GM12864 (cell line): ENCODE measurements around the gene ARL6IP4.
"Not testable (repeated sequence)": the region's sequence is repeated elsewhere in the genome, so short reads cannot be mapped to it uniquely, and the experiment has no call there.

Experiments used
- DNase-seq: peaks from one replicate; pipeline ENCODE4 v3.0.0-alpha.2; 2011; ENCODE audit warnings: low read depth
- H3K4me3 ChIP-seq: 2 replicates; pipeline ENCODE4 v1.5.1; 2011; ENCODE audit warnings: mild to moderate bottlenecking, low read depth, low read length, control low read depth
- CTCF ChIP-seq: IDR thresholded peaks from 2 replicates; pipeline ENCODE4 v1.5.1; 2011; ENCODE audit warnings: low read depth, mild to moderate bottlenecking, moderate library complexity, low read length, control low read depth, inconsistent platforms; ENCODE audit errors: missing control alignments

Gene ARL6IP4

GRCh38 chr12:122980183-122981035 lies at the start of gene ARL6IP4:
Gene ARL6IP4 (plus strand): TSS chr12:122980681. CDS start chr12:122981140, 459 bp downstream.
- no peak for DNase-seq
- no peak for TF ChIP-seq CTCF
- peak within 1 kb of the TSS; percentile 68 for H3K4me3 ChIP-seq

DNA sequence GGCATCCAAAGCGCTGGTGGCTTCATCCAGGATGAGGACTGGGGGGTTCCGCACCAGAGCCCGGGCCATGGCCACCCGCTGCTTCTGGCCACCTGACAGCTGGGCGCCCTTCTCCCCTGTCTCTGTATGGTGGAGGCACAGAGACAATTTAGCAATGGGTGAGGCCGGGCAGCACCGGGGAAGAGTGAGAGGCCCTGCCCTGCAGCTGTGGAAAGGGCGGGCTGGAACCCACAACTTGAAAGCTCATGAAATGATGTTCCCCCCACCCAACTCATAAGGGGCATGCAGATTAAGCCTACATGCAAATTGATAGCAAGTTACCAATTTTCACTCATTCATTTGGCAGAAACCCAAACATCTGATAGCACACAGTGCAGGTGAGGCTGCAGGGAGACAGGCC lies 48.3 kb upstream of the ARL6IP4 start:
- no peak overlapping the region for H3K4me3 ChIP-seq
- no peak for DNase-seq
- TF ChIP-seq CTCF: no peak

DNA sequence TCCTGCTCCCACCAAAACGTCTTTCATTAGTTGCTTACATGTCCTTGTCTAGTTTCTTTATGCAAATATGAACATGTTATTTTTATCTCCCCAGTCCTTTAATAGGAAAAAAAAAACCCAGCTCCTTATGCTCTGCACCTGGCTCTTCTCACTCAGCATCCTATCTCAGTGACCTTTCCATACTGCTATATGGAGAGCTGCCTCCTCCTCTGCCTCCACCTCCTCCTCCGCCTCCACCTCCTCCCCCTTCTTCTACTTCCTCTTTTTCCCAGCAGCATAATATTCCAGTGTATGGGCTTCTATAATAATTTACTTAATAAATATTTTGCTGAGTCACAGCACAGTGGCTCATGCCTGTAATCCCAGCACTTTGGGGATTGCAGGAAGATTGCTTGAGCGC lies 45.8 kb upstream of the ARL6IP4 start:
- TF ChIP-seq CTCF: no peak
- H3K4me3 ChIP-seq: no peak overlapping the region
- DNase-seq: peak; percentile 61

DNA sequence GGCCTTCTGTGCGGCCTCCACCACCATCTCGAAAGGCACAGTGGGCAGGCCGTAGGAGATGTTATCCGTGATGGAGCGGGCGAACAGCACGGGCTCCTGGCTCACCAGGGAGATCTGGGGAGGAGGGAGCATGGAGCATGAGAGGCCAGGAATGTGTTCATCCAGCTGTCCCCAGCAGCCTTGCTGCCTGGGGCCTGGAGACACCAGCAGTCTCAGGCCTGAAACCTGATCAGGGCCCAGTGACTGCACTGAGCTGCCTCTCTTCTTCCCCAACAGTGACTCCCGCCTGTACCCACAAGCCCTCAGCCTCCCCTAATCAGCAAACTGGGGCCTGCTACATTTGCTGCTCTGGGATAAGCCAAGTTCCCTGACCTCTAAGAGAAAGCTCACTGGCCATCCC lies 45.2 kb upstream of the ARL6IP4 start:
- no peak overlapping the region for H3K4me3 ChIP-seq
- TF ChIP-seq CTCF: no peak
- no peak for DNase-seq

DNA sequence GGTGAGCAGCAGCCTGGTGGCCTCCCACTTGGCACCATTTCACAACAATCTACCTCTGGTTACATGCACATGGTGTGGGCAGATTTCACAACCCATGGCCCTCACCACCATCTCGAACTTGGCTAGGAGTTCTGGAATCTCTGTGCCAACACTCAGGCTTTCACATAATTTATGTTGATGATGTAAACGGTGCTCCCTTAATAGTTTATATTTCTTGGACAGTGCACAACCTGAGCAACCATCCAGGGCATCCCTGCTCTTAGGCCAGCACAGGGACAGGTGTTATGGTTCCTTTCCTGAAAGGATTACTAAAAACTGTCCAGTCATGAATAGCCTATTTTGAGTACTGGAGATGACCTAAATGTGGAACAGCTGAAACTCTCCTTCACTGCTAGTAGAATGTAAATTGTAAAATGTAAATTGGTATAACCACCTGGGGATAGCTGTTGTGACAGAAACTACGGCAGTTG lies 42.8 kb upstream of the ARL6IP4 start:
- DNase-seq: no peak
- H3K4me3 ChIP-seq: no peak overlapping the region
- no peak for TF ChIP-seq CTCF

GRCh38 chr12:122939125-122939524 lies 41.4 kb upstream of the ARL6IP4 start:
- DNase-seq: no peak
- TF ChIP-seq CTCF: no peak
- H3K4me3 ChIP-seq: no peak overlapping the region

DNA sequence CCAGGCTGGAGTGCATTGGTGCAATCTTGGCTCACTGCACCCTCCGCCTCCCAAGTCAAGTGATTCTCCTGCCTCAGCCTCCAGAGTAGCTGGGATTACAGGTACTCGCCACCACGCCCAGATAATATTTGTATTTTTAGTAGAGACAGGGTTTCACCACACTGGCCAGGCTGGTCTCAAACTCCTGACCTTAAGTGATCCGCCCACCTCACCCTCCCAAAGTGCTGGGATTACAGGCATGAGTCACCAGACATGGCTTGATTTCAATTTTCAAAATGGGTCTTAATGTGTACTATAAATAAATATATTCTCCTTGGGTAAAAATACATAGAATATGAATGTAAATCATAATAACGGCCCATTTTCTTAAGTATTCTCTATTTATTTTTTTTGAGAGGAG lies 39.1 kb upstream of the ARL6IP4 start:
- not testable (repeated sequence) for DNase-seq, H3K4me3 ChIP-seq
